Fibroblast of the aortic adventitia (primary cell): ENCODE measurements around the gene ENO1. TPM values are rescaled to one million over a fixed set of nuclear protein-coding genes. Genes with fewer than 3 reads are reported as not detected.

ENCODE experiments used
- DNase-seq: peaks from one replicate; pipeline ENCODE4 v3.0.0-alpha.2; 2010; ENCODE audit warnings: low read depth
- H3K4me3 ChIP-seq: 2 replicates; pipeline ENCODE4 v1.5.1; 2011; ENCODE audit warnings: low read depth, mild to moderate bottlenecking, control low read depth, low read length, moderate library complexity
- CTCF ChIP-seq: IDR thresholded peaks from 2 replicates; pipeline ENCODE4 v1.5.1; 2011; ENCODE audit warnings: mild to moderate bottlenecking, low read length, control low read depth, inconsistent platforms; ENCODE audit not compliant: insufficient read depth
- total RNA-seq: library from RNA; depleted of rRNA; stranded (reverse); fragments of >200 nt; gene quantifications from 2 replicates; pipeline ENCODE4 v1.2.3, GENCODE V29; 2012; ENCODE audit warnings: low replicate concordance

ENO1 gene
- total RNA-seq, 1 donor, result 1,443 TPM

- TF ChIP-seq CTCF, result no peak
- DNase-seq, result no peak
- peak overlapping the region; percentile 89 for H3K4me3 ChIP-seq
Measured at GRCh38 chr1:8816831-8817411, 61.6 kb downstream of the ENO1 start.

DNA sequence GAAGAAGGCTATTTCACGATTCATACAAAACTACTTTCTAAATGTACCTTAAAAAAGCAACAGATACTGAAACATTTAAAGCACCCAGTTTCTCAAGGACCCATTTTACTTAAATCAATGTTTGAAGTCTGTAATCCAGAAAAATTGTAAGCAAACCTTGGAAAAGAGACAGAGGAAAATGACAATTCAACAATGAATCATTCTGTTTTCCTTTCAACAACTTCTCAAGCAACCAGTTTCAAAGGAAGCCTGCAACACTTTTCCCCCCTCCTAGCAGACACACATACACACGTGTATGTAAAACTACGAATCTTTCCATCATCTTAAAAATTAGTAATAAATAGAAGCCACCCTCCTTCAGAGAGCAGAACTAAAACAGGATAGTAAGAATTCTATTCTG is 62.2 kb downstream of the ENO1 start:
- H3K4me3 ChIP-seq, result peak overlapping the region; percentile 89
- no peak for TF ChIP-seq CTCF
- DNase-seq, result peak; percentile 48

DNA sequence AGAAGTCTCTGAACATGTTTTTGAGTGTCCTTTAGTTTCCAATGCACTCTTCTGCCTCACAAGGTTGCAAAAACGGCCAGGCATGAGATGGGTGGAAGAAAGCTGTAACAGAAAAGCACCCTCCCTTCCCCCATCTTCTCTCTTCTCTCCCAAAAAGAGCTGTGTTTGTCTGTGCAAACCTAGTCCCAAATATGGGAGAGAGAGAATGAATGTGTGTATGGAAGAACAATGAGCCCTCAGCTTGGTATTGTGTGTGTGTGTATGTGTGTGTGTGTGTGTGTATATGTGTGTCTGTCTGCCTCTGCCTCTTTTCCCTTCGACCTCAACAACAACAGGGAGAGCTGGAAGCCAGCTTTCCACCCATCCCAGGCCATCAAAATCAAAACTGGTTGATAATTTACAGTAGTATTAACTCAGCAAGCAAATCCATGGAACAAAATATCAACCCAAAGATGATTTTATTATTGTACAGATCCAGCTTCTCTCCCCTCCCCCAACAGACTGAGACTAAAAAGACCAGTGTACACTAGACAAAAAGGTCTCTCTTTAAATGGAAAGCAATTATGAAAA is 62.8 kb downstream of the ENO1 start:
- peak; percentile 50 for DNase-seq
- no peak for TF ChIP-seq CTCF
- H3K4me3 ChIP-seq, result peak overlapping the region; percentile 89

- no peak for DNase-seq
- no peak for TF ChIP-seq CTCF
- H3K4me3 ChIP-seq, result no peak overlapping the region
Measured at GRCh38 chr1:8814865-8815264, 63.6 kb downstream of the ENO1 start.

DNA sequence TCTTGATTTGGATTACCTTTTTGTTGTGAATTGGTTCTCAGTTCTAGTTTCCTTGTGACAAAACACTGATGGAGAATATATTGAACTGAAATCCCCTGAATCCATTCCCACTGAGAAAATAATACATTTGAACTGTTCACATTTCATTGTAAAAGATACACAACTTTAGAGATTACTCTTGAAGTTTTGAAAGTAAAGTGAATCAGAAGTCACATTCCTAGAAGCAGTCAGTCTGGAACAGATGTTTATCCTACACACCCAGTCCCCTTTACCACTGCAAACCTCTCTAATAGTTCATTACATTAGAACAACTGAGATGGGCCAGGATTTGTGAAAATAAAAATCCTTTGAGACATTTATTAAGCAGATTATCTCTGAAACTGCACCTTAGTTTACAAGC is 64.5 kb downstream of the ENO1 start:
- TF ChIP-seq CTCF, result no peak
- DNase-seq, result peak; percentile 11

GRCh38 chr1:8813016-8813763 is 65.3 kb downstream of the ENO1 start:
- peak; percentile 61 for DNase-seq
- H3K4me3 ChIP-seq, result no peak overlapping the region

More for the DNA sequence above, 64.5 kb downstream of the ENO1 start:
- no peak overlapping the region for H3K4me3 ChIP-seq

More at GRCh38 chr1:8813016-8813763, 65.3 kb downstream of the ENO1 start:
- TF ChIP-seq CTCF, result no peak
